Keratinocyte (primary cell): ENCODE results near the gene CBX8. TPM values are rescaled to one million over a fixed set of nuclear protein-coding genes. Genes with fewer than 3 reads are reported as not detected.
A peak's percentile ranks its signal among the peaks of the same experiment; 100 is the strongest.

Source experiments
- DNase-seq: peaks from one replicate; pipeline ENCODE4 v3.0.0-alpha.2; 2011; ENCODE audit warnings: low read depth, missing footprints, low spot score
- FAIRE-seq: peaks from 2 replicates; lab custom pipeline; 2011; peaks lifted over from hg19 to GRCh38; lab: Jason Lieb, UNC
- H2AFZ ChIP-seq: 2 replicates; pipeline ENCODE4 v1.6.0; 2012; ENCODE audit warnings: low read length, control low read depth, inconsistent platforms; ENCODE audit not compliant: control insufficient read depth
- H3K27ac ChIP-seq: 2 replicates; pipeline ENCODE4 v1.5.1; 2011; ENCODE audit warnings: low read length; ENCODE audit not compliant: control insufficient read depth, insufficient read depth
- H3K27me3 ChIP-seq: 3 replicates; pipeline ENCODE4 v1.6.0; 2011; ENCODE audit warnings: low read length; ENCODE audit not compliant: control insufficient read depth, insufficient read depth; ENCODE audit errors: extremely low read depth
- H3K36me3 ChIP-seq, 2 experiments: 2 replicates in 1 of 2; 3 replicates in 1 of 2; pipeline ENCODE4 v1.5.1; 2011; ENCODE audit warnings: low read length in 2 of 2, mild to moderate bottlenecking in 1 of 2; ENCODE audit not compliant: control insufficient read depth in 2 of 2, insufficient read depth in 2 of 2; ENCODE audit errors: extremely low read depth in 1 of 2
- H3K4me1 ChIP-seq: 3 replicates; pipeline ENCODE4 v1.5.1; 2011; ENCODE audit warnings: low read length; ENCODE audit not compliant: control insufficient read depth, insufficient read depth; ENCODE audit errors: extremely low read depth
- H3K4me2 ChIP-seq: 3 replicates; pipeline ENCODE4 v1.6.0; 2011; ENCODE audit warnings: low read depth, low read length; ENCODE audit not compliant: control insufficient read depth, insufficient read depth; ENCODE audit errors: extremely low read depth
- H3K4me3 ChIP-seq, 3 experiments: fragments of 200-600 bp in 1 of 3; sonication (generic) in 1 of 3; 2 replicates in 2 of 3; 3 replicates in 1 of 3; pipeline ENCODE4 v1.5.1; 2011 to 2016; ENCODE audit warnings: low read length in 3 of 3, mild to moderate bottlenecking in 3 of 3, control low read depth in 2 of 3, inconsistent platforms in 1 of 3, low read depth in 1 of 3, mixed read lengths in 1 of 3, mixed run types in 1 of 3, moderate library complexity in 1 of 3; ENCODE audit not compliant: control insufficient read depth in 2 of 3, insufficient read depth in 2 of 3; ENCODE audit errors: extremely low read depth in 1 of 3
- H3K79me2 ChIP-seq: 2 replicates; pipeline ENCODE4 v1.6.0; 2012; ENCODE audit warnings: low read length; ENCODE audit not compliant: control insufficient read depth, insufficient read depth
- H3K9ac ChIP-seq: 3 replicates; pipeline ENCODE4 v1.6.0; 2011; ENCODE audit warnings: low read length; ENCODE audit not compliant: control insufficient read depth, insufficient read depth; ENCODE audit errors: extremely low read depth
- H3K9me1 ChIP-seq: 3 replicates; pipeline ENCODE4 v1.6.0; 2011; ENCODE audit warnings: low read length; ENCODE audit not compliant: control insufficient read depth, insufficient read depth; ENCODE audit errors: extremely low read depth
- H3K9me3 ChIP-seq: 2 replicates; pipeline ENCODE4 v1.5.1; 2012; ENCODE audit warnings: low read depth, low read length; ENCODE audit not compliant: control insufficient read depth
- H4K20me1 ChIP-seq: 3 replicates; pipeline ENCODE4 v1.6.0; 2011; ENCODE audit warnings: low read length; ENCODE audit not compliant: control insufficient read depth, insufficient read depth; ENCODE audit errors: extremely low read depth
- CTCF ChIP-seq, 3 experiments: IDR thresholded peaks in 1 of 3; conservative IDR thresholded peaks in 1 of 3; optimal IDR thresholded peaks in 1 of 3; 2 replicates in 2 of 3; 3 replicates in 1 of 3; pipeline versions ENCODE3 to v1.5.1; 2011; ENCODE audit warnings: low read length in 3 of 3, mild to moderate bottlenecking in 3 of 3, moderate library complexity in 2 of 3, control low read depth in 1 of 3, inconsistent platforms in 1 of 3; ENCODE audit not compliant: insufficient read depth in 2 of 3; ENCODE audit errors: extremely low read depth in 1 of 3
- EZH2 ChIP-seq: IDR thresholded peaks from one replicate; pipeline ENCODE4 v1.6.1; 2012; ENCODE audit warnings: inconsistent platforms, mild to moderate bottlenecking, low read length, moderate library complexity
- dilution Hi-C: fragments of 300-500 bp; cut with MboI; formaldehyde crosslinking; loops from one replicate; pipeline ENCODE4 v1.7.0; 2020; ENCODE audit warnings: low sequenced_read_pairs; ENCODE audit not compliant: extremely low pct_ligation_motif_present
- polyA plus RNA-seq, 5 experiments: library from polyadenylated mRNA; depleted of rRNA in 3 of 5; stranded (reverse) in 3 of 5; stranded (forward) in 1 of 5; unstranded in 1 of 5; fragments of >200 nt; gene quantifications; 1 replicate in 1 of 5; 2 replicates in 3 of 5; 3 replicates in 1 of 5; pipeline versions ENCODE4 v1.2.1 to v1.2.3, GENCODE V29; 2011 to 2012; ENCODE audit warnings: missing spikeins in 2 of 5, low read depth in 1 of 5, low replicate concordance in 1 of 5

The CBX8 gene
- polyA plus RNA-seq, 1 donor (not counting 4 experiments of a cell fraction or from before 2014, with no cell fraction given): 0.49 TPM

GRCh38 chr17:79792984-79793923, 3.6 kb downstream of the CBX8 start:
- H4K20me1 ChIP-seq: no peaks in the 10 kb centered on the region

GRCh38 chr17:79792341-79792871, 4.5 kb downstream of the CBX8 start:
- no peak overlapping the region for H2AFZ ChIP-seq

More at GRCh38 chr17:79792984-79793923, 3.6 kb downstream of the CBX8 start:
- peaks cover 6 to 8% of the 10 kb centered on the region in 2 experiments for H3K36me3 ChIP-seq
- peaks cover 25% of the 10 kb centered on the region for H3K4me1 ChIP-seq
- dilution Hi-C loops: no loop called here
- DNase-seq (no peak), FAIRE-seq (no peak)
- peak overlapping the region; percentile 64 for H3K4me2 ChIP-seq
- H3K27ac ChIP-seq: no peak overlapping the region
- no peaks in the 10 kb centered on the region for H3K9me1 ChIP-seq
- H3K27me3 ChIP-seq: peaks cover 62% of the 10 kb centered on the region
- no peak overlapping the region for H2AFZ ChIP-seq
- no peak overlapping the region for H3K9ac ChIP-seq
- no peaks in the 10 kb centered on the region for H3K9me3 ChIP-seq
- TF ChIP-seq CTCF (optimal IDR thresholded peaks at IDR 0.05 in 1 of 3, IDR thresholded peaks at IDR 0.05 in 1 of 3, conservative IDR thresholded peaks at IDR 0.05 in 1 of 3; ENCODE audit: extremely low read depth in 1 of 3, insufficient read depth in 2 of 3, low read length in 3 of 3) (no peak), EZH2 (peak; percentile 35)
- H3K4me3 ChIP-seq: peak overlapping the region in 1 of 3 experiments; percentile 46
- H3K79me2 ChIP-seq: no peaks in the 10 kb centered on the region

More at GRCh38 chr17:79792341-79792871, 4.5 kb downstream of the CBX8 start:
- Histone ChIP-seq H3K4me1 (peaks cover 20% of the 10 kb centered on the region), H3K9me1 (no peaks in the 10 kb centered on the region), H3K27me3 (peaks cover 56% of the 10 kb centered on the region), H3K9ac (no peak overlapping the region), H3K27ac (no peak overlapping the region), H4K20me1 (no peaks in the 10 kb centered on the region), H3K36me3 (peaks cover 6 to 8% of the 10 kb centered on the region in 2 experiments), H3K4me2 (peak overlapping the region; percentile 64), H3K79me2 (no peaks in the 10 kb centered on the region), H3K4me3 (peak overlapping the region in 1 of 3 experiments; percentile 33), H3K9me3 (no peaks in the 10 kb centered on the region)
- no peak for FAIRE-seq
- TF ChIP-seq EZH2: no peak
- no peak for TF ChIP-seq CTCF (optimal IDR thresholded peaks at IDR 0.05 in 1 of 3, IDR thresholded peaks at IDR 0.05 in 1 of 3, conservative IDR thresholded peaks at IDR 0.05 in 1 of 3; ENCODE audit: extremely low read depth in 1 of 3, insufficient read depth in 2 of 3, low read length in 3 of 3)
- dilution Hi-C loops: no loop called here
- no peak for DNase-seq
